ENCODE measurements around the gene MSMB. TPM values are rescaled to one million over a fixed set of nuclear protein-coding genes. Genes with fewer than 3 reads are reported as not detected.

The MSMB gene
- total and polyA plus RNA-seq, 9 of the 15 experiments (the other 6 are each of a cell fraction or from before 2014, with no cell fraction given), result 0.21 to 0.60 TPM; not detected in 7

DNA sequence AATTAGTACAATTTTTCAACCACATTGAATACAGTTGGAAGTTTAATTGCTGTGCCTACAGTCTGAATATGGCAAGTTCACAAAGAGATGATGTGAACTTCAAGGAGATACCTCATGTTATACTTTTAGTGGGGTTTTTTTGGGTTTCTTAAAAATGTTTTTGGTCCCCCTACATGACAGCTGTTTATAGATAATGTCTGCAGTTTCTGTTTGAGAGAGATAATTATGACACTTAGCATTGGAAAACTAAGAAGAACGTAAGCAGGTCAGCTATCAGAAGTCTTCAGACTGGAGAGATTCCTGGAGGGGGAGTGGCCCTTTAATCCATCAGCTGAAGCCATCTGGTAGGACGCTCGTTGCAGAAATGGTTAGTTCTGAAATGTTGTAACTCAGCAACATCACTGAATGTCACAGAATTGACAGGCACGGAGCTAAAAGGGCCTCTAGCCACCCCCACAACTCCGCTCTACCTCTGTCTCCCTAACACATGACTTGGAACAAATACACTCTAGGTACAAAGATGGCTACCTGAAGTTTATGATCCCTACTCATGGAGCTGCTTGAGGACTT is 44.8 kb downstream of the MSMB start (continued):
- TF ChIP-seq, protein P1, sequence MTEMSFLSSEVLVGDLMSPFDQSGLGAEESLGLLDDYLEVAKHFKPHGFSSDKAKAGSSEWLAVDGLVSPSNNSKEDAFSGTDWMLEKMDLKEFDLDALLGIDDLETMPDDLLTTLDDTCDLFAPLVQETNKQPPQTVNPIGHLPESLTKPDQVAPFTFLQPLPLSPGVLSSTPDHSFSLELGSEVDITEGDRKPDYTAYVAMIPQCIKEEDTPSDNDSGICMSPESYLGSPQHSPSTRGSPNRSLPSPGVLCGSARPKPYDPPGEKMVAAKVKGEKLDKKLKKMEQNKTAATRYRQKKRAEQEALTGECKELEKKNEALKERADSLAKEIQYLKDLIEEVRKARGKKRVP (CRISPR knock-in tag; IDR thresholded peaks at IDR 0.05), result peak; percentile 85
- TF ChIP-seq, protein P2, sequence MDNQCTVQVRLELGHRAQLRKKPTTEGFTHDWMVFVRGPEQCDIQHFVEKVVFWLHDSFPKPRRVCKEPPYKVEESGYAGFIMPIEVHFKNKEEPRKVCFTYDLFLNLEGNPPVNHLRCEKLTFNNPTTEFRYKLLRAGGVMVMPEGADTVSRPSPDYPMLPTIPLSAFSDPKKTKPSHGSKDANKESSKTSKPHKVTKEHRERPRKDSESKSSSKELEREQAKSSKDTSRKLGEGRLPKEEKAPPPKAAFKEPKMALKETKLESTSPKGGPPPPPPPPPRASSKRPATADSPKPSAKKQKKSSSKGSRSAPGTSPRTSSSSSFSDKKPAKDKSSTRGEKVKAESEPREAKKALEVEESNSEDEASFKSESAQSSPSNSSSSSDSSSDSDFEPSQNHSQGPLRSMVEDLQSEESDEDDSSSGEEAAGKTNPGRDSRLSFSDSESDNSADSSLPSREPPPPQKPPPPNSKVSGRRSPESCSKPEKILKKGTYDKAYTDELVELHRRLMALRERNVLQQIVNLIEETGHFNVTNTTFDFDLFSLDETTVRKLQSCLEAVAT (IDR thresholded peaks at IDR 0.05), result peak in 1 of 2 experiments; percentile 71; a peak in 2 of 4 replicates
- TF ChIP-seq TFAM (CRISPR knock-in tag; conservative IDR thresholded peaks at IDR 0.05) (no peak), ETV5 (CRISPR knock-in tag; IDR thresholded peaks at IDR 0.05; ENCODE audit: low read depth) (peak; percentile 79), EP400 (IDR thresholded peaks at IDR 0.05) (peak; percentile 86), ZNF354B (CRISPR knock-in tag; IDR thresholded peaks at IDR 0.05) (peak; percentile 81), MBD2 (IDR thresholded peaks at IDR 0.05; ENCODE audit: borderline replicate concordance, low read depth) (peak; percentile 76), NUFIP1 (IDR thresholded peaks at IDR 0.05; ENCODE audit: partially characterized antibody) (peak; percentile 16), POLR2H (tag; IDR thresholded peaks at IDR 0.05; ENCODE audit: low read depth) (peak; percentile 74), ZFP1 (CRISPR knock-in tag; IDR thresholded peaks at IDR 0.05) (peak; percentile 19; the same call in 1 of the 2 replicates), XRCC3 (IDR thresholded peaks at IDR 0.05) (no peak), NFIC (IDR thresholded peaks at IDR 0.05) (peak; percentile 98)
- TF ChIP-seq, protein P3, sequence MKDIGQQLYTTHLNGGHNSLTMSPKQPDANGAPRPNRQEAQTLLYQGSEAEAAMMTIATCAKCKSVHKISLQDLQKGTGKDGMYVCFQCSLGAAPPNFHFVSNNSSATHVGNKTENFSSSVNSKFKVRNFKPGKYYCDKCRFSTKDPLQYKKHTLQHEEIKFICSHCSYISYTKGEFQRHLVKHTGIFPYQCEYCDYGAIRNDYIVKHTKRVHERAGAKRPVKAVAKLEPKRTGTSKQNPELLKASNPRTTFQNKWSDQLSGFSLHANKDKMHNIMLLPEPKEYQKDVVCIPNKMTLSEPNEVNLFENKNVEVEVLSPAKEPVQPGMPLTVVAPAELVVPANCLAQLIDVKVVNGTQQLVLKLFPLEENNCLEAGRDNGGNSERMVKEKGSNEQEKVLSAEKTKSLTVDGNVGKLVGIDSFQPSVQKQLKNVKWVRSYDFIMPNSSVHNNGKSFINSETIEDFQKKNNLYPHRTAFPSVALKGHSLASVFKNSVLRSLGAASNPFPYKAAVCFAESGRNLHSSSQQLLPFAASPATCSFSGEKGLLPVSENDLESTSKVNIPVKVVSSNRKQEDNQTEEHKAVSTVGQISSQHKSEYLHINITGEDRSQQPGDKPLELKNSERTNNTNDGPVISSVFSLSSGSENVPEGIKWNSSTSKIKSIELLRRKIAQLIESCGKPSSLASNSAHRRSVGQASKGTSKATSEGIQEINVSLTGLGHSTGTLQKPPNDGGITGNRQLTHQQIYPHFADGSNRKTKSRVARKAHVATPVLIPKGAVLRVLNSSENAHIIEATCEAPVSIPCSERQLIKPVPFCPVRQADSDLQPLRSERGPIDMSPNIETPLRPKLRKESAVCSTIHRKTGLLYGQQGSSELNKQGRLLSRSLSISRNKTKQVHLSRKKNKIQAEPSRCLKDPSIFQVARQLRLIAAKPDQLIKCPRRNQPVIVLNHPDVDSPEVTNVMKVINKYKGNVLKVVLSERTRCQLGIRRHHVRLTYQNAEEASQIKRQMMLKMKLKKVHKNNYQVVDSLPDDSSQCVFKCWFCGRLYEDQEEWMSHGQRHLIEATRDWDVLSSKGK (CRISPR knock-in tag; IDR thresholded peaks at IDR 0.05), result no peak
- TF ChIP-seq, protein P4, sequence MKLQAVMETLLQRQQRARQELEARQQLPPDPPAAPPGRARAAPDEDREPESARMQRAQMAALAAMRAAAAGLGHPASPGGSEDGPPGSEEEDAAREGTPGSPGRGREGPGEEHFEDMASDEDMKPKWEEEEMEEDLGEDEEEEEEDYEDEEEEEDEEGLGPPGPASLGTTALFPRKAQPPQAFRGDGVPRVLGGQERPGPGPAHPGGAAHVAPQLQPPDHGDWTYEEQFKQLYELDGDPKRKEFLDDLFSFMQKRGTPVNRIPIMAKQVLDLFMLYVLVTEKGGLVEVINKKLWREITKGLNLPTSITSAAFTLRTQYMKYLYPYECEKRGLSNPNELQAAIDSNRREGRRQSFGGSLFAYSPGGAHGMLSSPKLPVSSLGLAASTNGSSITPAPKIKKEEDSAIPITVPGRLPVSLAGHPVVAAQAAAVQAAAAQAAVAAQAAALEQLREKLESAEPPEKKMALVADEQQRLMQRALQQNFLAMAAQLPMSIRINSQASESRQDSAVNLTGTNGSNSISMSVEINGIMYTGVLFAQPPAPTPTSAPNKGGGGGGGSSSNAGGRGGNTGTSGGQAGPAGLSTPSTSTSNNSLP (IDR thresholded peaks at IDR 0.05; ENCODE audit: borderline replicate concordance, low read depth, low read length), result peak; percentile 92; the same call in 1 of the 2 replicates
- TF ChIP-seq, protein P5, sequence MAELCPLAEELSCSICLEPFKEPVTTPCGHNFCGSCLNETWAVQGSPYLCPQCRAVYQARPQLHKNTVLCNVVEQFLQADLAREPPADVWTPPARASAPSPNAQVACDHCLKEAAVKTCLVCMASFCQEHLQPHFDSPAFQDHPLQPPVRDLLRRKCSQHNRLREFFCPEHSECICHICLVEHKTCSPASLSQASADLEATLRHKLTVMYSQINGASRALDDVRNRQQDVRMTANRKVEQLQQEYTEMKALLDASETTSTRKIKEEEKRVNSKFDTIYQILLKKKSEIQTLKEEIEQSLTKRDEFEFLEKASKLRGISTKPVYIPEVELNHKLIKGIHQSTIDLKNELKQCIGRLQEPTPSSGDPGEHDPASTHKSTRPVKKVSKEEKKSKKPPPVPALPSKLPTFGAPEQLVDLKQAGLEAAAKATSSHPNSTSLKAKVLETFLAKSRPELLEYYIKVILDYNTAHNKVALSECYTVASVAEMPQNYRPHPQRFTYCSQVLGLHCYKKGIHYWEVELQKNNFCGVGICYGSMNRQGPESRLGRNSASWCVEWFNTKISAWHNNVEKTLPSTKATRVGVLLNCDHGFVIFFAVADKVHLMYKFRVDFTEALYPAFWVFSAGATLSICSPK (IDR thresholded peaks at IDR 0.05; ENCODE audit: borderline replicate concordance), result no peak
